ENCODE results near the gene CHST15. TPM values are rescaled to one million over a fixed set of nuclear protein-coding genes. Genes with fewer than 3 reads are reported as not detected.
A peak's percentile ranks its signal among the peaks of the same experiment; 100 is the strongest.

The CHST15 gene
- total RNA-seq, 3 donors from 2014 or later, result 4.8 to 64.5 (median 10.8) TPM

DNA sequence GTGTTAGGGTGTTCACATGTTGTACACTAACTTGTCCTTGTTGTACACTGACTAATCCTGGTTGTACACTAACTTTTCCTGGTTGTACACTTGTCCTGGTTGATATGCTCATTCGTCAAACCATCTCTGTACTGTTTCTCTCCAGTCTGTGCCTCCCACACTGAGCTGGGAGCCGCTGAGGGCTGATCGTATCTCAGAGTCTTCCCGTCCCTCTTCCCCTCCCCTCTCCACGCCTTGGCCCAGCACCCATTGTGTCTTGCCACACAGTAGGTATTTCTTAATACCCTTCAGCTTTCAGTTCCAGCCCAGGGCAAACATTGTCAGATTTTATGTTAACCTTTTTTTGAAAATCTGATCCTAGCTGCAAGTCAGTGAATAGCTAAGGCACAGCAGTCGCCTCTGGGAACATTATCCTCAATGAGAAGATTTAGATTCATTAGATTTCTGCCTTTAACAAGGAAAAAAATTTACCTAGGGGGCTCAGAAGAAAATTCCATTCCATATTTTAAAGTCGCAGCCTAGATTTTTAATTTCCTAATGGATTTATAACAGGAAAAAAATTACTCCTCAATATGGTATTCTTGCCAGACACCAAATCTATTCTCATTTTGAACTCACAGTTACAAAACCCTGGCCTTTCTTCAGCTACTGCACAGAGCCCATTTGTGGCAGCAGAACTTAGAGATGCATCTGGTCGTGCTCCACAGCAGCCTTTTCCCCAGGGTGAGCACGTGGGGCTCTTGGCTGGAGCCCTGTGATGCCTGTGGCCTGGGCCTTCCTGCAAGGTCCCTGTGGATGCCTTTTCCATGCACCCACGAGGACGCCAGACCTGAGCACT is 33.0 kb upstream of the CHST15 start:
- Histone ChIP-seq H3K4me3 (no peak overlapping the region), H3K9me3 (no peaks in the 10 kb centered on the region), H3K36me3 (ENCODE audit: low read depth) (no peaks in the 10 kb centered on the region), H3K4me1 (ENCODE audit: low read depth) (no peaks in the 10 kb centered on the region)
- TF ChIP-seq, protein P1, sequence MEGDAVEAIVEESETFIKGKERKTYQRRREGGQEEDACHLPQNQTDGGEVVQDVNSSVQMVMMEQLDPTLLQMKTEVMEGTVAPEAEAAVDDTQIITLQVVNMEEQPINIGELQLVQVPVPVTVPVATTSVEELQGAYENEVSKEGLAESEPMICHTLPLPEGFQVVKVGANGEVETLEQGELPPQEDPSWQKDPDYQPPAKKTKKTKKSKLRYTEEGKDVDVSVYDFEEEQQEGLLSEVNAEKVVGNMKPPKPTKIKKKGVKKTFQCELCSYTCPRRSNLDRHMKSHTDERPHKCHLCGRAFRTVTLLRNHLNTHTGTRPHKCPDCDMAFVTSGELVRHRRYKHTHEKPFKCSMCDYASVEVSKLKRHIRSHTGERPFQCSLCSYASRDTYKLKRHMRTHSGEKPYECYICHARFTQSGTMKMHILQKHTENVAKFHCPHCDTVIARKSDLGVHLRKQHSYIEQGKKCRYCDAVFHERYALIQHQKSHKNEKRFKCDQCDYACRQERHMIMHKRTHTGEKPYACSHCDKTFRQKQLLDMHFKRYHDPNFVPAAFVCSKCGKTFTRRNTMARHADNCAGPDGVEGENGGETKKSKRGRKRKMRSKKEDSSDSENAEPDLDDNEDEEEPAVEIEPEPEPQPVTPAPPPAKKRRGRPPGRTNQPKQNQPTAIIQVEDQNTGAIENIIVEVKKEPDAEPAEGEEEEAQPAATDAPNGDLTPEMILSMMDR (IDR thresholded peaks at IDR 0.05), result no peak
- ATAC-seq, result no peak
- intact Hi-C loops (cut with DNase I, micrococcal nuclease), result no loop called here
- DNase-seq, result no peak

DNA sequence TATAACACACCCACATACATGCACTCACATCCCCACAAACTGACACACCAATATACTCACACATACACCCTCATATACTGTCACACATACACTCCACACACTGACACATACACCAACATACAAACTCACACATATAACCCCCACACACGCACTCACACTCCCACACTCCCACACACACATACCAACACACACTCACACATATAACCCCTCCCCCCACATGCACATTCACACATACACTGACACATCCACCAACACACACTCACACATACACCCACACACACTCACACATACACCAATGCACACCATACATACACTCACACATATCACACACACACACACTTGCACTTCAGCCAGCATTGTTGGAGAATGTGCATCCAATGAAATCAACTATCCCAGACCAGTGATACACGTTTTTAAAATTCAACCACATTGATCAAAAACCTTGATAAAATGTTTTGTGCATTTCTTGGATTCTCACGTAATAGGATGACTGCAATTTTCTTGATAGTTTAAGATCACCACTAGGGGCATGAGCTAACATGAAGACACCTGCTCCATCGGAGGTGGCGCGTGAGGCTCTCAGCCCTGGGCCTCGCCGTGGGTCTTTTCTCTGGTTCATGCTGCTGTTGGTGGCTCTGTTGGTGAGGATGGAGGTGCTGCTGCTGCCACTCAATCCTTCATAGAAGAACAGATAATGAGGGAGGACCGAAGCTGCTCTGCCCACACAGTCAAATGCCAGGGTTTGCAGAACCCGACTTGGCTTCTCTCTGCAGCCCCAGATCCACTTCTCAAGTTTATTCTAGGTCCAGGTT is 32.1 kb upstream of the CHST15 start:
- Histone ChIP-seq H3K4me3 (no peak overlapping the region), H3K36me3 (ENCODE audit: low read depth) (no peaks in the 10 kb centered on the region), H3K9me3 (no peaks in the 10 kb centered on the region), H3K4me1 (ENCODE audit: low read depth) (no peaks in the 10 kb centered on the region)
- no peak for DNase-seq
- TF ChIP-seq, protein P1 (IDR thresholded peaks at IDR 0.05), result no peak
- intact Hi-C loops (cut with DNase I, micrococcal nuclease), result no loop called here
- ATAC-seq, result no peak

DNA sequence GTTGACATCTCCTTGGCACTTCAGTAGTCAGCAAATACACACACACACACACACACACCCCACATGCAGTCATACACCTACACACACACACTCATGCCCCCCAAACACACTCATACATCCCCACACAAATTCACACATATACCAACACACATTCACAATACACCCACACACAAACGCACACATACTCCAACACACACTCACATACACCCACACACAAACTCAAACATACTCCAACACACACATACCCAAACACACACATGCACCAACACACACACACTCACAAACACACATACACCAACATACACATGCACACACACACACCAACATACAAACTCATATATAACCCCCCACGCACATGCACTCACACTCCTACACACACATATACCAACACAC is 31.4 kb upstream of the CHST15 start:
- no peak for DNase-seq
- TF ChIP-seq, protein P1 (IDR thresholded peaks at IDR 0.05), result no peak
- Histone ChIP-seq H3K9me3 (no peaks in the 10 kb centered on the region), H3K4me1 (ENCODE audit: low read depth) (no peaks in the 10 kb centered on the region), H3K36me3 (ENCODE audit: low read depth) (no peaks in the 10 kb centered on the region), H3K4me3 (no peak overlapping the region)
- intact Hi-C loops (cut with DNase I, micrococcal nuclease), result no loop called here
- ATAC-seq, result no peak

DNA sequence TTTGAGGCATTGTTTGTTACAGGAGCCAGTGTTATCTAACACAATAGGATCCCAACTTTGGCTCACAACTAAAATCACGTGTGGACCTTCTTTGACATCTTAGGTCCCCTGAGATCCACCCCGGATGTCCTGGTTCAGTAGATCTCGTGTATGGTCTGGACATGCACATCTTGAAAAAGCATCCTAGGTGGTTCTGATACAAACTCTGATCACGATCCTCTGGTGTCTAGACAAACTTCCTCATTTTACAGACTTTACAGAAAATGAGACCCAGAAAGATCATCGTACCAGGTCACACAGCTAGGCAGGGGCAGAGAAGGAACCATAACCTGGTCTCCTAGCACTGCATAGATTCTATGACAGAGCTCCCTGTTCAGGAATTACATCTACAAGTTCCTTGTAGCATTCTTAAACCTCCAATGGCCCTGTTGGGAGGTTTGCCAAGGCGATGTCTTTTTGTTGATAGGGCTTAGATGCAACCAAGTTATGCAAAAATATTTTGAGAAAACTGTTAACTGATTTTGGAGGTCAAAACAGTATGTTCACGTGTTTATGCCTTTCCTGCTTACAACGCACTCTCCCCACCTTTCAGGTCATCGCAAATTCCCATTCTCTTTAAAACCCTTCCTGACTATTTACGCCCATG is 30.8 kb upstream of the CHST15 start:
- TF ChIP-seq, protein P1 (IDR thresholded peaks at IDR 0.05), result no peak
- no peaks in the 10 kb centered on the region for H3K36me3 ChIP-seq (ENCODE audit: low read depth)
- H3K4me3 ChIP-seq, result no peak overlapping the region
- H3K4me1 ChIP-seq (ENCODE audit: low read depth), result no peaks in the 10 kb centered on the region
- DNase-seq (no peak), ATAC-seq (peak; percentile 60)
- intact Hi-C loops (cut with DNase I, micrococcal nuclease), result no loop called here
- no peaks in the 10 kb centered on the region for H3K9me3 ChIP-seq

DNA sequence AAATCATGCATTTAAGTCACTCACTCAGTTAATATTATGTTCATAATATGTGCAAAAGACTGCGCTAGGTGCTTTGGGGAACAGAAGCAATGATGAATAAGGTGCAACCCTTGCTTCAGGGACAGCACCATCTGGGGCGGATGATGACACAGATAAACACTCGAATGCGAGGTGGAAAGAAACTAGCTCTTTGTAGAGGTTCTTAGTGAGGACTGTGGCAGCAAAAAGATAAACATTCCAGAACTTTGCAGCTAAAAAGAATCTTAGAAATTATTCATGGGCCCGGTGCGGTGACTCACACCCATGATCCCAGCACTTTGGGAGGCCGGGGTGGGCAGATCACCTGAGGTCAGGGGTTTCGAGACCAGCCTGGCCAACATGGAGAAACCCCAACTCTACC is 29.8 kb upstream of the CHST15 start:
- TF ChIP-seq, protein P1 (IDR thresholded peaks at IDR 0.05), result no peak
- ATAC-seq, result no peak
- Histone ChIP-seq H3K9me3 (no peaks in the 10 kb centered on the region), H3K4me1 (ENCODE audit: low read depth) (no peaks in the 10 kb centered on the region), H3K36me3 (ENCODE audit: low read depth) (no peaks in the 10 kb centered on the region), H3K4me3 (no peak overlapping the region)
- DNase-seq, result no peak
- intact Hi-C loops (cut with DNase I, micrococcal nuclease), result no loop called here
